ENCODE results near the gene BAIAP2L2.

DNA sequence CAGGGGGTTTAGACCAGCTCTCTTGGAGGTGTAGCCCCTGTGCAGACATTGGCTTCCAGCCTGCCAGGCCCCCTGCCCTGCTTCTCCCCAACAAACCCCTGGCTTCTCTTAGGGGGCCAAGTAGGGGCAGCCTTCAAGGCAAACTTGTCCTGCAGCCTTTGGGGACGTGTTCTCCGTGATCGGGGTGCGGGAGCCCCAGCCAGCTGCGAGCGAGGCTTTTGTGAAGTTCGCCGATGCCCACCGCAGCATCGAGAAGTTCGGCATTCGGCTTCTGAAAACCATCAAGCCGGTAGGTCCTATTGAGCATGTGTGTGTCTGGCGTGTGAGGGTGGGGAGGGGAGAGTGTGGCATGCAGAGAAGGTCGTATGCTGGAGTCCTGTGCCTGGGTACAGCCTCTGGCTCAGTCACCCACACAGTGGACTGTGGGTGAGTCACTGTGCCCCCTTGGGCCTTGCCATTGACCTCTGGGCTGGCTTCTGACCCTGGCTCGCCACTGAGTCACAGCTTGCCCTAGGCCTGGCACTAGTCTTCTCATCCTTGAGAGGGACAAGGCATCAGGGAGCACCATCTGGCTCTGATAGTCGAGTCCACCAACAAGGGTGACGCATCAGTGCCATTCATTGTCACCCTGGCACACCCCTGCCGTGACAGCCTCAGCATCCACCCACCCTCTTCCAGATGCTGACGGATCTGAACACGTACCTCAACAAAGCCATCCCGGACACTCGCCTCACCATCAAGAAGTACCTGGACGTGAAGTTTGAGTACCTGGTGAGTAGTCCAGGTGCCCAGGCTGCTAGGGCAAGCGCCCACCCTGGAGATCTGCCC, 37.9 kb downstream of the BAIAP2L2 start:
- no peak for TF ChIP-seq GLIS3 (CRISPR knock-in tag; IDR thresholded peaks at IDR 0.05)
- no peak for TF ChIP-seq ZFP30 (CRISPR knock-in tag; IDR thresholded peaks at IDR 0.05)
- TF ChIP-seq, protein P1, sequence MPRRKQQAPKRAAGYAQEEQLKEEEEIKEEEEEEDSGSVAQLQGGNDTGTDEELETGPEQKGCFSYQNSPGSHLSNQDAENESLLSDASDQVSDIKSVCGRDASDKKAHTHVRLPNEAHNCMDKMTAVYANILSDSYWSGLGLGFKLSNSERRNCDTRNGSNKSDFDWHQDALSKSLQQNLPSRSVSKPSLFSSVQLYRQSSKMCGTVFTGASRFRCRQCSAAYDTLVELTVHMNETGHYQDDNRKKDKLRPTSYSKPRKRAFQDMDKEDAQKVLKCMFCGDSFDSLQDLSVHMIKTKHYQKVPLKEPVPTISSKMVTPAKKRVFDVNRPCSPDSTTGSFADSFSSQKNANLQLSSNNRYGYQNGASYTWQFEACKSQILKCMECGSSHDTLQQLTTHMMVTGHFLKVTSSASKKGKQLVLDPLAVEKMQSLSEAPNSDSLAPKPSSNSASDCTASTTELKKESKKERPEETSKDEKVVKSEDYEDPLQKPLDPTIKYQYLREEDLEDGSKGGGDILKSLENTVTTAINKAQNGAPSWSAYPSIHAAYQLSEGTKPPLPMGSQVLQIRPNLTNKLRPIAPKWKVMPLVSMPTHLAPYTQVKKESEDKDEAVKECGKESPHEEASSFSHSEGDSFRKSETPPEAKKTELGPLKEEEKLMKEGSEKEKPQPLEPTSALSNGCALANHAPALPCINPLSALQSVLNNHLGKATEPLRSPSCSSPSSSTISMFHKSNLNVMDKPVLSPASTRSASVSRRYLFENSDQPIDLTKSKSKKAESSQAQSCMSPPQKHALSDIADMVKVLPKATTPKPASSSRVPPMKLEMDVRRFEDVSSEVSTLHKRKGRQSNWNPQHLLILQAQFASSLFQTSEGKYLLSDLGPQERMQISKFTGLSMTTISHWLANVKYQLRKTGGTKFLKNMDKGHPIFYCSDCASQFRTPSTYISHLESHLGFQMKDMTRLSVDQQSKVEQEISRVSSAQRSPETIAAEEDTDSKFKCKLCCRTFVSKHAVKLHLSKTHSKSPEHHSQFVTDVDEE (CRISPR knock-in tag; IDR thresholded peaks at IDR 0.05): no peak
- TF ChIP-seq SNAI2 (CRISPR knock-in tag; IDR thresholded peaks at IDR 0.05): no peak
- no peak for TF ChIP-seq ZNF8 (CRISPR knock-in tag; IDR thresholded peaks at IDR 0.05)

Data from SK-N-SH treated with all-trans-retinoic acid at 6 μM for 48 hours (cell line).